ENCODE measurements around the gene TSPAN32.

DNA sequence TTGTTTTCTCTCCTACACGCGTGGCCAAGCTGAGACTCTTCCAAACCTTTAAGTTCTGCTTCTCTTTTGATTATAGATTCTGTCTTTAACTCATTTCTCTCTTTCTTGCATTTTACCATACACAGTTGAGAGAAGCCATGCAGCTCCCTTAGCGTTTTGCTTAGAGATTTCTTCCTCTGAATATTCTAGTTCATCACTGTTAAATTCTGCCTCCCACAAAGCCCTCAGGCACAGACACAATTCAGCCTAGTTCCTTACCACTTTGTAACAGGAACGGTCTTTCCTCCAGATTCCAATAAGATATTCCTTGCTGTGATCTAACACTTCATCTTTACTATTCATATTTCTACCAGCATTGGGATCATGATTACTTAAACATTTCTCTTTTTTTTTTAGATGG lies 50.6 kb downstream of the TSPAN32 start:
- TF ChIP-seq, protein P1, sequence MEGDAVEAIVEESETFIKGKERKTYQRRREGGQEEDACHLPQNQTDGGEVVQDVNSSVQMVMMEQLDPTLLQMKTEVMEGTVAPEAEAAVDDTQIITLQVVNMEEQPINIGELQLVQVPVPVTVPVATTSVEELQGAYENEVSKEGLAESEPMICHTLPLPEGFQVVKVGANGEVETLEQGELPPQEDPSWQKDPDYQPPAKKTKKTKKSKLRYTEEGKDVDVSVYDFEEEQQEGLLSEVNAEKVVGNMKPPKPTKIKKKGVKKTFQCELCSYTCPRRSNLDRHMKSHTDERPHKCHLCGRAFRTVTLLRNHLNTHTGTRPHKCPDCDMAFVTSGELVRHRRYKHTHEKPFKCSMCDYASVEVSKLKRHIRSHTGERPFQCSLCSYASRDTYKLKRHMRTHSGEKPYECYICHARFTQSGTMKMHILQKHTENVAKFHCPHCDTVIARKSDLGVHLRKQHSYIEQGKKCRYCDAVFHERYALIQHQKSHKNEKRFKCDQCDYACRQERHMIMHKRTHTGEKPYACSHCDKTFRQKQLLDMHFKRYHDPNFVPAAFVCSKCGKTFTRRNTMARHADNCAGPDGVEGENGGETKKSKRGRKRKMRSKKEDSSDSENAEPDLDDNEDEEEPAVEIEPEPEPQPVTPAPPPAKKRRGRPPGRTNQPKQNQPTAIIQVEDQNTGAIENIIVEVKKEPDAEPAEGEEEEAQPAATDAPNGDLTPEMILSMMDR (IDR thresholded peaks at IDR 0.05) = no peak
- TF ChIP-seq ZFX (IDR thresholded peaks at IDR 0.05; ENCODE audit: borderline replicate concordance) = no peak
